Fibroblast of the conjunctiva (primary cell): ENCODE data around the gene PEDS1.
A peak's percentile ranks its signal among the peaks of the same experiment; 100 is the strongest.
"Not testable (repeated sequence)": the region's sequence is repeated elsewhere in the genome, so short reads cannot be mapped to it uniquely, and the experiment has no call there.

Source experiments
- DNase-seq: peaks from one replicate; pipeline ENCODE4 v3.0.0-alpha.2; 2010; ENCODE audit warnings: low read depth

Gene PEDS1

DNA sequence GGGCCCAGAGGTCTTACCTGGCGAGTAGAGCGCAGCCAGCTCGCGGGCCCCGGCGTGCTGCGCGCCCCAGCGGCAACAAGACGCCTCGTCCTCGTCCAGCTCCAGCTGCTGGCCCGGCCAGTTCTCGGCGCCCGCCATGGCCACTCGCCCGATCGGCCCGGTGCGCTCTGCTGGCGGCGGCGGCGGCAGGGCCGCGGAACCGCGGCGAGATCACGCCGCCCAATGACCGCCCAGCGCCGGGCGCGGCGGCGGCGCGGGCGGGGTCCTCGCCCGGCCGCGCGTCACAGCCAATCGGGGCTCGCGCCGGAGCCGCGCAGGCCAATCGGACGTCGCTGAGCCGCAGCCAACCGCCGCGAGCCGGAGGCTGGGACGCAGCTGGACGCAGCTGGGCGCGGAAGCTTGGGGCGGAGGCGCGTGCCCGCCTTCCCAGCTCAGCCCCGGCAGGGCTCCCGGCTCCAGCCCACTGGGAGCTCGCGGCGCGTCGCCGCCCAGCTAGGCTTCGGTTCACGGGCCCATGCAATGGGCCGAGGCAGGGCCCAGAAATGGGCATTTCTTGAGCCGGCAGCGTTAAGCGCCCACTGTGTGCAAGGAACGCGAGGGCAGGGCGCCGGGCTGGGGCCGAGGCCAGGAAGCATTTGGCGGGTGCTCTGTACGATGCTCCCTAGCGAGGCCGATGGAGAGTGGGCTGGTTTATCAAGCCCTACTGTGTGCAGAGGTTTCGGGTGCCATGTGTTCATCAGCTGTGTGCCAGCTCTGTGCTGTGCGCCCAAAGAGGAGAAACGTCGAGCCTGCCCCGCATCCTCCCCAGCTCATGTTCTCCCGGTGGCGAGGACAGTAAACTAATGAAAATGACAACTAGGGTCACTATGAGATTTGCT, at the start of gene PEDS1:
PEDS1 (minus strand) TSS at position 224 of the 878 bp plus-strand sequence; CDS start at position 138, 86 bp downstream.
- DNase-seq, result peak; percentile 75

- DNase-seq, result no peak
Observed at GRCh38 chr20:50202677-50203076, 49.2 kb upstream of the PEDS1 start.

DNA sequence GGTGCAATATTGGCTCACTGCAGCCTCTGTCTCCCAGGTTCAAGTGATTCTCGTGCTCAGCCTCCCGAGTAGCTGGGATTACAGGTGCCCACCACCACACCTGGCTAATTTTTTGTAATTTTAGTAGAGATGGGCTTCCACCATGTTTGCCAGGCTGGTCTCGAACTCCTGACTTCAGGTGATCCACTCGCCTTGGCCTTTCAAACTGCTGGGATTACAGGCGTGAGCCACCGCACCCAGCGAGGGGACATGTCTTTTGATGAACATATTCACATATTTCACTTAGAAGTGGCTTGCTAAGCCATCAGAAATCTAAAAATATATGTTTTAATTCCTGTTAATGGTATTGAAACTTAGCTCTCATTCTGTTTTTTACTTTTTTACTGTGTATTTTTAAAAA, 48.2 kb upstream of the PEDS1 start:
- not testable (repeated sequence) for DNase-seq

- no peak for DNase-seq
Observed at GRCh38 chr20:50200482-50201104, 47.1 kb upstream of the PEDS1 start.

DNA sequence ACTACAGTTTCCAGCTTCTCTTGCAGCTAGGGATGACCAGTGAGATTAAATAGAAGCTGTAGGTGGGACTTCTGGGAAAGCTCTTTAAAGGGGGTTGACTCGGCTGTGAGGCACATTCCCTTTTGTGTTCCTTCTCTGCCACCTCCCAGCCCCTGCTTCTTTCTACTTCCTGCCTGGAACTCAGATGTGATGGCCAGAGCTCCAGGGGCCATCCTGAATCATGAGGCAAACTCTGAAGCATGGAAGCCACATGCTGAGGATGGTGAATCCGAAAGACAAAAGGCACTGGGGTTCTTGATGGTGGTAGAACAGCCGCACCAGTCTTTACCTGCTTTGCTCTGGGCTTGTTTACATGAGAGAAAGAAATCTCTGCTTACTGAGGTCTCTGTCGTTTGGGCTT, 46.2 kb upstream of the PEDS1 start:
- no peak for DNase-seq

DNA sequence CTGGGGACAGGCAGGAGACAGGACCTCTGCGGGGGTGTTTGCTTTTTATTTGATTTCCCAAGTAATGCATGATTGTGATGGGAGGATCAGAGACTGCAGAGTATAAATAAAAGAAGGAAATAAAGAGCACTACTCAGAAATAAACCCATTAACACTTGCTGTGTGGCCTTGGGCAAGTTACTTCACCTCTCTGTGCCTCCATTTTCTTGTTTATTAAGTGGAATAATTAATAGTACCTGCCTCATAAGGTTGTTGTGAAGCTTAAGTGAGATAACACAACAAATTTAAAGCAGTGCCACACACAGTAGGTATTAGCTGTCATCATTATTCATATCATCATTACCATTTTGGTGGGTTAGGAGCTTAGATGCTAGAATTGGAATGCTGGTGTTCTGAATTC, 45.2 kb upstream of the PEDS1 start:
- no peak for DNase-seq

- no peak for DNase-seq
Observed at GRCh38 chr20:50198180-50198666, 44.7 kb upstream of the PEDS1 start.

DNA sequence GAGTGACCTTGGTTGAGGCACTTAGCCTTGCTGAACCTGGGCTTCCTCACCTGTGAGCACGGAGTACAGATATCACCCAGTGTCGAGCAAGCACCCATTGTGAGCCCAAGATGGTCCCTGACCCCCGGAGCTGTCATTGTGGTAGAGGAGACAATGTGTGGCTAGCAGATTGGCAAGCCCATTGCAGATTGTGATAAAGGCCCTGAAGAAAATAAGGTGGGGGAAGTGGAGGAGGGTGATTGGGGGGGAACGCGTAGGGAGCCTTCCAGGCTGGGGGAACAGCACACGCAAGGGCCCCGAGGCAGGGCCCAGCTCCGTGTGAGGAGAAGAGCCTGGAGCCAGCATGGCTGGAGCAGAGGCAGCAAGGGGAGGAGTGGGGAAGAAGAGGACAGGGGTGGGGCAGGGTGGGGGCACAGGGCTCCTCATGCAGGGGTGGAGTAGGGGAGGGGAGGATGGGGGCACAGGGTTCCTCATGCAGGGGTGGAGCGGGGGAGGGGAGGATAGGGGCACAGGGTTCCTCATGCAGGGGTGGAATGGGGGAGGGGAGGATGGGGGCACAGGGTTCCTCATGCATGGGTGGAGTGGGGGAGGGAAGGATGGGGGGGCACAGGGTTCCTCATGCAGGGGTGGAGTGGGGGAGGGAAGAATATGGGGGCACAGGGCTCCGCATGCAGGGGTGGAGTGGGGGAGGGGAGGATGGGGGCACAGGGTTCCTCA, 44.1 kb upstream of the PEDS1 start:
- DNase-seq, result no peak

- DNase-seq, result no peak
Observed at GRCh38 chr20:50196896-50197295, 43.4 kb upstream of the PEDS1 start.

GRCh38 chr20:50196248-50196647, 42.7 kb upstream of the PEDS1 start:
- no peak for DNase-seq

DNA sequence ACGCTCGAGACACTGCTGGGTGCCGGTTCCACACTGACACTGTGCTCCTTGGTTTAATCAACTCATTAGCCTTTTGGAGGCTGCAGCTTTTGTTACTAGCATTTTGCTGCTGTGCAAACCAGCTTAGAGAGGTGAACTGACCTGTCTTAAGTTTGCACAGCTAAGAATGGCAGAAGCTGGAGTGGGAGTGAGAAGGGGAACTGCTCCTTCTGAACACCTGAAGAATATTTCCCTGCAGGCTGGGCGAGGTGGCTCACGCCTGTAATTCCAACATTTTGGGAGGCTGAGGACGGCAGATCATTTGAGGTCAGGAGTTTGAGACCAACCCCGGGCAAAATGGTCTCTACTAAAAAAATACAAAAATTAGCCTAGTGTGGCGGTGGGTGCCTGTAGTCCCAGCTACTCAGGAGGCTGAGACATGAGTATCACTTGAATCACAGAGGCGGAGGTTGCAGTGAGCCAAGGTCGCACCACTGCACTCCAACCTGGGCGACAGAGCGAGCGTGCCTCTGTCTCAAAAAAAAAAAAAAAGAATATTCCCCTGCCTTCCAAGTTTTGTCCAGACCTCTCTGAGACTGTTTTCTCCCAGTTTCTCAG, 42.1 kb upstream of the PEDS1 start:
- DNase-seq, result no peak

- DNase-seq, result no peak
Observed at GRCh38 chr20:50194831-50195523, 41.5 kb upstream of the PEDS1 start.

DNA sequence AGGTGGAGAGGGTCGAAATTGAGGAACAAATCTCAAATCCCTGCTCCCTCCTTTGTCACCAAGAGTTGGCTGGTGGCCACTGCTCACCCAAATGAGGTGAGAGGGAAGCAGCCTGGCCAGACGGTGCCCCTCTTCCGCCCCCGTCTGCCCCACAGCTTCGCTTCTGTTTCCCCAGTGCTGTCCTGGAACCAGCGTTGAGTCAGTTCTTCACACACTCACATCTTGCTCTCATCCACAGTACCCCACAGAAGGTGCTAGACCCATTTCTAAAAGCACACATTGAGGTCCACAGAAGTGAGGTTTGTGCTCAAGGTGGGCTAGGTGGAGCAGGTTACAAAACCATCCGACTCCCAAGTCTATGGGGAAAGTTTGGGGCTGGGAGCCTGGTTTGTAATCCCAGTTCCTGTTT, 40.9 kb upstream of the PEDS1 start:
- no peak for DNase-seq

GRCh38 chr20:50193836-50194421, 40.4 kb upstream of the PEDS1 start:
- no peak for DNase-seq

DNA sequence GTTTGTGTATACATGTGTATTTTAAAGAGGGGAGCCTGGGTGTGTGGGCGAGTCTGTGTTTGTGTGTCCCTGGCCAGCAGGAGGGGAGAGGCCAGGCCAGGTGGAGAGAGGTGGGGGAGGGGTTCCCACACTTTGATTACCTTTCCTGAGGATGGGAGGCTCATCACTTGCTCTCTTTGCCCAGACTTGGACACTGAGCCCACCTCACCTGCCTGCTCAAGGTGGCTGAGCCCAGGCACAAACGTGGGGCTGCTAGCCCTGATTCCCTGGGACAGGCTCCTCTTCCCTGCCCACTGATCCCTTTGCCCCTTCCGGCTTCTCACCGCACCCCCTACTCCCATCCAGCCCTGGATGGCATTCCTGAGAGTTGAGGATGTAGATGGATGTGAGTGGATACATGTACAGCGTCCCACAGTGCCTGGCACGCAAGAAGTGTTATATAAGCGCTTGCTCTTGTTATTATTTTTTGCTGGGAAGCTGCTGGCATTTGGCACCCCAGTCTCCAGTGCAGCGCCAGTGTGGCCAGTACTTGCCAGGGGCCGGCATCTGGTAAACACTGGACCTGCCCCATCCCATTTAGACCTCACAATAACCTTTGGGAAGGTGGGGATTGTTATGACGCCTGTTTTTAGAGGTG, 39.8 kb upstream of the PEDS1 start:
- no peak for DNase-seq

DNA sequence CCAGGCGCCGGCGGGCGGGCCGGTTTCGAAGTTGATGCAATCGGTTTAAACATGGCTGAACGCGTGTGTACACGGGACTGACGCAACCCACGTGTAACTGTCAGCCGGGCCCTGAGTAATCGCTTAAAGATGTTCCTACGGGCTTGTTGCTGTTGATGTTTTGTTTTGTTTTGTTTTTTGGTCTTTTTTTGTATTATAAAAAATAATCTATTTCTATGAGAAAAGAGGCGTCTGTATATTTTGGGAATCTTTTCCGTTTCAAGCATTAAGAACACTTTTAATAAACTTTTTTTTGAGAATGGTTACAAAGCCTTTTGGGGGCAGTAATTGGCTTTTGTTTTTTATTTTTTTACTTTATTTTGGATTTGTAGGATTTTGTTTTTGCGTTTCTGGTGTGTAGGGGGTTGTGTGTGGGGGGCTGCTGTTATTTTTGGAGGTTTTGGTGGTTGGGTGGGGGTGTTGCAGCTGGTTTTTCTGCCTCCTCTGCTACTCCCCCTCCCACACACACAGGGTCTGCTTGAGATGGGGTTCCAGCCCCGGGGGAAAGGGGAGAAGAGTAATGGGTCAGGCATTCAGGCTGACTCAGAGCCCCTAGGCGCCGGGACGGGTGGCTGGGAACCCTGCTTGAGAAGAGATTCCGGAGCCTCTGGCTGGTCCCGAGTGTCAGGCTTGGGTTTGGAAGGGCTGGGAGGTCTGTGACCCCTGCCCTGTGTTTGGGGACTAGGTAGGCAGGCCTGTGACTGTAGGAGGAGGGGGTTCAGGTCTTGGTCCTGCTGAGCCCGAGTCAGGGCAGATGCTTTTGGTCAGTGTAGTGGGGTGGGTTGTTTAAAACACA, 39.1 kb upstream of the PEDS1 start:
- peak; percentile 94 for DNase-seq

DNA sequence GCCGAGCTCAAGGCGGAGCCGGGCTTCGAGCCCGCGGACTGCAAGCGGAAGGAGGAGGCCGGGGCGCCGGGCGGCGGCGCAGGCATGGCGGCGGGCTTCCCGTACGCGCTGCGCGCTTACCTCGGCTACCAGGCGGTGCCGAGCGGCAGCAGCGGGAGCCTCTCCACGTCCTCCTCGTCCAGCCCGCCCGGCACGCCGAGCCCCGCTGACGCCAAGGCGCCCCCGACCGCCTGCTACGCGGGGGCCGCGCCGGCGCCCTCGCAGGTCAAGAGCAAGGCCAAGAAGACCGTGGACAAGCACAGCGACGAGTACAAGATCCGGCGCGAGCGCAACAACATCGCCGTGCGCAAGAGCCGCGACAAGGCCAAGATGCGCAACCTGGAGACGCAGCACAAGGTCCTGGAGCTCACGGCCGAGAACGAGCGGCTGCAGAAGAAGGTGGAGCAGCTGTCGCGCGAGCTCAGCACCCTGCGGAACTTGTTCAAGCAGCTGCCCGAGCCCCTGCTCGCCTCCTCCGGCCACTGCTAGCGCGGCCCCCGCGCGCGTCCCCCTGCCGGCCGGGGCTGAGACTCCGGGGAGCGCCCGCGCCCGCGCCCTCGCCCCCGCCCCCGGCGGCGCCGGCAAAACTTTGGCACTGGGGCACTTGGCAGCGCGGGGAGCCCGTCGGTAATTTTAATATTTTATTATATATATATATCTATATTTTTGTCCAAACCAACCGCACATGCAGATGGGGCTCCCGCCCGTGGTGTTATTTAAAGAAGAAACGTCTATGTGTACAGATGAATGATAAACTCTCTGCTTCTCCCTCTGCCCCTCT, 38.2 kb upstream of the PEDS1 start:
- no peak for DNase-seq

- DNase-seq, result no peak
Observed at GRCh38 chr20:50191065-50191543, 37.6 kb upstream of the PEDS1 start.
